ENCODE data around the gene EVC.

DNA sequence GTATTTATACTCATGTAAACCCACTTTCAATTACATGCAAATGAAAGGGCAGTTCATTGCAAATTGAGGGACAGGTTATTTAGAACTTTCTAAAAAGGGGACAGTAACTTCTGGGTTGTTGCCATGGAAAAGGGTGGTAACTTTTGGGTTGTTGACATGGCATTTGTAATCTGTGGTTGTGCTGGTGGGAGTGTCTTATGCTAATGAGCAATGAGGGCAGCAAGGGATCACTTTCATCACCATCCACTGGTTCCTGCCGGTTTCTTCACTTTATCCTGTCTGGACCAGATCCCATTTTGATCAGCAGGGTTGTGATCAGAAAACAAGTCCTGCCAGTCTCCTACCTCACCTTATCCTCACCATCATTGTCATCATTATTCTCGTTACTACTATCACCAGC, 32.0 kb downstream of the EVC start:
- TF ChIP-seq, protein P1, sequence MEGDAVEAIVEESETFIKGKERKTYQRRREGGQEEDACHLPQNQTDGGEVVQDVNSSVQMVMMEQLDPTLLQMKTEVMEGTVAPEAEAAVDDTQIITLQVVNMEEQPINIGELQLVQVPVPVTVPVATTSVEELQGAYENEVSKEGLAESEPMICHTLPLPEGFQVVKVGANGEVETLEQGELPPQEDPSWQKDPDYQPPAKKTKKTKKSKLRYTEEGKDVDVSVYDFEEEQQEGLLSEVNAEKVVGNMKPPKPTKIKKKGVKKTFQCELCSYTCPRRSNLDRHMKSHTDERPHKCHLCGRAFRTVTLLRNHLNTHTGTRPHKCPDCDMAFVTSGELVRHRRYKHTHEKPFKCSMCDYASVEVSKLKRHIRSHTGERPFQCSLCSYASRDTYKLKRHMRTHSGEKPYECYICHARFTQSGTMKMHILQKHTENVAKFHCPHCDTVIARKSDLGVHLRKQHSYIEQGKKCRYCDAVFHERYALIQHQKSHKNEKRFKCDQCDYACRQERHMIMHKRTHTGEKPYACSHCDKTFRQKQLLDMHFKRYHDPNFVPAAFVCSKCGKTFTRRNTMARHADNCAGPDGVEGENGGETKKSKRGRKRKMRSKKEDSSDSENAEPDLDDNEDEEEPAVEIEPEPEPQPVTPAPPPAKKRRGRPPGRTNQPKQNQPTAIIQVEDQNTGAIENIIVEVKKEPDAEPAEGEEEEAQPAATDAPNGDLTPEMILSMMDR (IDR thresholded peaks at IDR 0.05), result no peak
- TF ChIP-seq POLR2A (IDR thresholded peaks at IDR 0.05), result no peak

Measured in lower leg skin (tissue), 3 donors.